H1 (cell line): ENCODE measurements around the gene COLEC11. TPM values are rescaled to one million over a fixed set of nuclear protein-coding genes. Genes with fewer than 3 reads are reported as not detected.

Source experiments
- CTCF ChIA-PET: fragments of 300-600 bp; sonication (Branson Sonifier 250); formaldehyde crosslinking; loops from one replicate; lab custom pipeline; 2021; ENCODE audit not compliant: partially characterized antibody; lab: Charles Lee
- POLR2A ChIA-PET: fragments of 300-600 bp; sonication (Branson Sonifier 250); formaldehyde crosslinking; loops from one replicate; lab custom pipeline; 2021; ENCODE audit warnings: inconsistent platforms; ENCODE audit not compliant: partially characterized antibody; lab: Charles Lee
- DNase-seq, 2 experiments: peaks; one replicate each; pipeline versions ENCODE4 v3.0.0 to v3.0.0-alpha.2; 2010 to 2022; ENCODE audit warnings: low spot score in 2 of 2, low read depth in 1 of 2, mixed read lengths in 1 of 2
- FAIRE-seq: peaks from 2 replicates; lab custom pipeline; 2011; peaks lifted over from hg19 to GRCh38; lab: Jason Lieb, UNC
- H2AFZ ChIP-seq: 2 replicates; pipeline ENCODE4 v1.8.1; 2012; ENCODE audit warnings: low read length, inconsistent platforms
- H2AK5ac ChIP-seq: 2 replicates; pipeline ENCODE4 v1.6.1; 2013; ENCODE audit warnings: low read depth, low read length
- H2BK120ac ChIP-seq: replicated peaks from 2 replicates; pipeline ENCODE3; 2013; ENCODE audit warnings: low read depth, low read length, inconsistent platforms
- H2BK12ac ChIP-seq: 2 replicates; pipeline ENCODE4 v1.6.1; 2013; ENCODE audit warnings: low read depth, low read length
- H2BK15ac ChIP-seq: 2 replicates; pipeline ENCODE4 v1.6.1; 2013; ENCODE audit warnings: low read length
- H2BK20ac ChIP-seq: 2 replicates; pipeline ENCODE4 v1.6.1; 2013; ENCODE audit warnings: low read length
- H2BK5ac ChIP-seq: 2 replicates; pipeline ENCODE4 v1.6.1; 2013; ENCODE audit warnings: low read depth, low read length
- H3K14ac ChIP-seq: 2 replicates; pipeline ENCODE4 v1.6.1; 2013; ENCODE audit warnings: inconsistent platforms; ENCODE audit not compliant: insufficient read length
- H3K18ac ChIP-seq: 2 replicates; pipeline ENCODE4 v1.6.1; 2013; ENCODE audit warnings: low read length; ENCODE audit errors: extremely low read depth
- H3K23ac ChIP-seq: 2 replicates; pipeline ENCODE4 v1.6.1; 2013; ENCODE audit warnings: inconsistent platforms; ENCODE audit not compliant: insufficient read length
- H3K23me2 ChIP-seq: 2 replicates; pipeline ENCODE4 v1.6.1; 2013; ENCODE audit warnings: low read depth, low read length
- H3K27ac ChIP-seq: 2 replicates; pipeline ENCODE4 v1.6.1; 2011; ENCODE audit warnings: low read depth, low read length, inconsistent platforms
- H3K27me3 ChIP-seq, 4 experiments: replicated peaks in 1 of 4; 1 replicate in 1 of 4; 2 replicates in 3 of 4; pipeline versions ENCODE4 v1.6.1 to v1.8.1; 2011 to 2013; ENCODE audit warnings: low read length in 3 of 4, mild to moderate bottlenecking in 3 of 4, inconsistent platforms in 2 of 4, mixed read lengths in 2 of 4, moderate library complexity in 1 of 4; ENCODE audit not compliant: control insufficient read depth in 3 of 4, insufficient read depth in 3 of 4; ENCODE audit errors: extremely low read depth in 1 of 4
- H3K36me3 ChIP-seq, 4 experiments: 2 replicates each; pipeline versions ENCODE4 v1.6.1 to v1.8.1; 2011 to 2013; ENCODE audit warnings: mild to moderate bottlenecking in 4 of 4, low read length in 3 of 4, moderate library complexity in 2 of 4, control low read depth in 1 of 4, inconsistent platforms in 1 of 4; ENCODE audit not compliant: insufficient read depth in 4 of 4, control insufficient read depth in 2 of 4
- H3K4ac ChIP-seq: replicated peaks from 2 replicates; pipeline ENCODE3; 2013; ENCODE audit warnings: low read length, low read depth, mixed read lengths, inconsistent platforms; ENCODE audit not compliant: insufficient read length
- H3K4me1 ChIP-seq, 4 experiments: replicated peaks in 1 of 4; 1 replicate in 1 of 4; 2 replicates in 3 of 4; pipeline versions ENCODE4 v1.6.1 to v1.8.1; 2011 to 2013; ENCODE audit warnings: low read length in 3 of 4, inconsistent platforms in 2 of 4, mixed read lengths in 1 of 4; ENCODE audit not compliant: insufficient read depth in 4 of 4, control insufficient read depth in 3 of 4
- H3K4me2 ChIP-seq, 2 experiments: 2 replicates each; pipeline versions ENCODE4 v1.6.1 to v1.8.1; 2011 to 2013; ENCODE audit warnings: low read depth in 2 of 2, low read length in 2 of 2, control low read depth in 1 of 2, inconsistent platforms in 1 of 2, mild to moderate bottlenecking in 1 of 2; ENCODE audit not compliant: insufficient read depth in 1 of 2
- H3K4me3 ChIP-seq, 4 experiments: fragments of 200-600, 300-600 bp in 1 of 4; sonication (generic), shearing (Covaris generic), sonication (Bioruptor Twin) in 1 of 4; 2 replicates each; pipeline versions ENCODE4 v1.5.1 to v1.8.1; 2011 to 2016; ENCODE audit warnings: low read length in 4 of 4, low read depth in 3 of 4, control low read depth in 2 of 4, inconsistent platforms in 2 of 4, mild to moderate bottlenecking in 2 of 4, mixed read lengths in 1 of 4, moderate library complexity in 1 of 4; ENCODE audit not compliant: insufficient read depth in 2 of 4; ENCODE audit errors: extremely low read depth in 1 of 4
- H3K56ac ChIP-seq: replicated peaks from 2 replicates; pipeline ENCODE3; 2013; ENCODE audit warnings: low read depth, mild to moderate bottlenecking, mixed read lengths, low read length, inconsistent platforms; ENCODE audit not compliant: insufficient read length
- H3K79me1 ChIP-seq: 2 replicates; pipeline ENCODE4 v1.6.1; 2013; ENCODE audit warnings: low read depth, low read length, control low read depth
- H3K79me2 ChIP-seq, 2 experiments: 2 replicates each; pipeline versions ENCODE4 v1.6.1 to v1.8.1; 2012 to 2013; ENCODE audit warnings: low read length in 2 of 2, mild to moderate bottlenecking in 2 of 2, inconsistent platforms in 1 of 2; ENCODE audit not compliant: insufficient read depth in 2 of 2, control insufficient read depth in 1 of 2
- H3K9ac ChIP-seq, 4 experiments: replicated peaks in 1 of 4; 1 replicate in 1 of 4; 2 replicates in 3 of 4; pipeline versions ENCODE4 v1.6.1 to v1.8.1; 2011 to 2013; ENCODE audit warnings: low read depth in 3 of 4, low read length in 3 of 4, control low read depth in 2 of 4, mild to moderate bottlenecking in 2 of 4, moderate library complexity in 2 of 4, inconsistent platforms in 1 of 4; ENCODE audit errors: extremely low read depth in 1 of 4
- H3K9me3 ChIP-seq, 2 experiments: 2 replicates each; pipeline versions ENCODE4 v1.6.1 to v1.8.1; 2012 to 2013; ENCODE audit warnings: mild to moderate bottlenecking in 2 of 2, moderate library complexity in 2 of 2, control low read depth in 1 of 2, inconsistent platforms in 1 of 2, low read depth in 1 of 2, low read length in 1 of 2, mixed read lengths in 1 of 2; ENCODE audit not compliant: insufficient read depth in 2 of 2
- H4K20me1 ChIP-seq, 2 experiments: replicated peaks in 1 of 2; 2 replicates each; pipeline versions ENCODE3 to v1.8.1; 2011 to 2013; ENCODE audit warnings: inconsistent platforms in 2 of 2, low read length in 2 of 2, mild to moderate bottlenecking in 1 of 2; ENCODE audit not compliant: insufficient read depth in 2 of 2, control insufficient read depth in 1 of 2
- H4K5ac ChIP-seq: 2 replicates; pipeline ENCODE4 v1.6.1; 2013; ENCODE audit warnings: low read length, low read depth, mixed read lengths, inconsistent platforms; ENCODE audit not compliant: insufficient read length
- H4K8ac ChIP-seq: 2 replicates; pipeline ENCODE4 v1.8.0; 2013; ENCODE audit warnings: mild to moderate bottlenecking, moderate library complexity, low read length, inconsistent platforms; ENCODE audit not compliant: insufficient read depth; ENCODE audit errors: extremely low read depth
- H4K91ac ChIP-seq: replicated peaks from 2 replicates; pipeline ENCODE3; 2013; ENCODE audit warnings: low read length, mixed read lengths, inconsistent platforms; ENCODE audit not compliant: insufficient read length
- CHD2 ChIP-seq: IDR thresholded peaks from 2 replicates; pipeline ENCODE4 v1.6.1; 2012; ENCODE audit warnings: low read length, improper control_type of control experiment
- GABPA ChIP-seq: IDR thresholded peaks from 2 replicates; pipeline ENCODE4 v1.6.1; 2011; ENCODE audit warnings: mild to moderate bottlenecking, low read length, moderate library complexity, borderline replicate concordance; ENCODE audit not compliant: insufficient read depth
- KDM1A ChIP-seq: fragments of 200-600, 300-600 bp; sonication (generic); IDR thresholded peaks from 2 replicates; pipeline ENCODE4 v1.7.1; 2016; ENCODE audit warnings: mild to moderate bottlenecking, low read length, borderline replicate concordance
- MAFK ChIP-seq: IDR thresholded peaks from 2 replicates; pipeline ENCODE4 v1.6.1; 2012; ENCODE audit warnings: low read depth, mild to moderate bottlenecking, improper control_type of control experiment, low read length
- NRF1 ChIP-seq: IDR thresholded peaks from 2 replicates; pipeline ENCODE4 v1.6.1; 2011; ENCODE audit warnings: mild to moderate bottlenecking, low read depth, low read length, improper control_type of control experiment
- PHF8 ChIP-seq: fragments of 200-600 bp; sonication (generic); conservative IDR thresholded peaks from 2 replicates; pipeline ENCODE4 v1.7.1; 2012; ENCODE audit warnings: low read depth, mild to moderate bottlenecking, inconsistent platforms, low read length, moderate library complexity
- POLR2AphosphoS5 ChIP-seq: IDR thresholded peaks from 2 replicates; pipeline ENCODE4 v1.6.1; 2011; ENCODE audit warnings: low read depth, low read length
- SIN3A ChIP-seq, 2 experiments: IDR thresholded peaks in 1 of 2; conservative IDR thresholded peaks in 1 of 2; 2 replicates each; pipeline ENCODE4 v1.6.1; 2011 to 2012; ENCODE audit warnings: low read length in 2 of 2, improper control_type of control experiment in 1 of 2, low read depth in 1 of 2, mild to moderate bottlenecking in 1 of 2
- SP1 ChIP-seq: IDR thresholded peaks from 2 replicates; pipeline ENCODE4 v1.6.1; 2011; ENCODE audit warnings: low read depth, low read length
- SRF ChIP-seq: IDR thresholded peaks from 2 replicates; pipeline ENCODE4 v1.6.1; 2011; ENCODE audit warnings: mild to moderate bottlenecking, low read depth, low read length, moderate library complexity
- YY1 ChIP-seq: IDR thresholded peaks from 2 replicates; pipeline ENCODE4 v1.6.1; 2011; ENCODE audit warnings: low read depth, mild to moderate bottlenecking, low read length
- WGBS, 2 experiments: shearing (Covaris generic) in 1 of 2; methylation state at CpG; one replicate each; pipeline versions ENCODE4 v1.1.6 to v1.1.7; 2013 to 2015; ENCODE audit warnings: low lambda C conversion rate in 2 of 2, mixed read lengths in 2 of 2, inconsistent platforms in 1 of 2, low coverage in 1 of 2, missing lambda C conversion rate in 1 of 2; ENCODE audit not compliant: insufficient replicate concordance in 2 of 2, insufficient coverage in 1 of 2, insufficient read length in 1 of 2; ENCODE audit errors: extremely low coverage in 1 of 2, missing lambda C conversion rate in 1 of 2; 5-methylcytosine and 5-hydroxymethylcytosine counted together
- polyA plus RNA-seq, 7 experiments: library from polyadenylated mRNA; depleted of rRNA in 3 of 7; stranded (reverse) in 5 of 7; unstranded in 2 of 7; fragments of >200 nt in 5 of 7; fragments of 200-250 nt in 2 of 7; gene quantifications; 1 replicate in 5 of 7; 2 replicates in 1 of 7; 4 replicates in 1 of 7; pipeline versions ENCODE4 v1.2.1 to v1.2.3, GENCODE V29; 2011 to 2013; ENCODE audit warnings: missing spikeins in 2 of 7, mixed read lengths in 2 of 7
- total RNA-seq: library from RNA; stranded (reverse); fragmentation: NEBNext Ultra II Directional; extraction: Animal tissue kit (Norgen Biotek cat#: 25700); gene quantifications from 2 replicates; pipeline ENCODE4 v1.2.1, GENCODE V29; 2021

The COLEC11 gene
- total and polyA plus RNA-seq, 2 of the 8 experiments (the other 6 are each of a cell fraction or from before 2014, with no cell fraction given), result 0.47 to 0.80 TPM

DNA sequence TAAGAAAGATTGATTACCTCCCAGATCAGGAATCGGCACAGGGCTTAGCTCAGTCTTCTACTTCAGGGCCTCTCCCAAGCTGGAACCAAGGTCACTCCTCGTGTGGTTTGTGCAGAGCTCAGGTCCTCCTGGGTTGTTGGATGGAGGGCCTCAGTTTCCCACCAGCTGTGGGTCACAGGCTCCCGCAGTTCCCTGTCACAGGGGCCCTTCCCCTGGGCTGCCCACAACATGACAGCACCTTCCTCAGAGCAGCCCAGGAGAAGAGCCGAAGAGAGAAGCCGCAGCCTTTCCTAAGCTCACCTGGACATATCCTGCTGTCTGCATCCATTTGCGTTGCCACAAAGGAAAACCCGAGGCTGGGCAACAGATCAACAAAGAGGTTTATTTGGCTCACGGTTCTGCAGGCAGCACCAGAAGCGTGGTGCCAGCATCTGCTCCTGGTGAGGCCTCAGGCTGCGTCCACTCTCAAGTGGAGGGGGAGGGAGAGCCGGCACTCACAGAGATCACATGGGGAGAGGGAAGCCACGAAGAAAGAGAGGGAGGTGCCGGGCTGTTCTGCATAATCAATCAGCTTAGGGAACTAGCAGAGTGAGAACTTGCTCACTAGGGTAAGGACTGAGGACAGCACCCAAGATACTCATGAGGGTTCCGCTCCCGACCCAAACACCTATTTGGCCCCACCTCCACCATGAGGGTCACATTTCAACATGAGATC, 50.1 kb downstream of the COLEC11 start:
- FAIRE-seq, result no peak
- no peak overlapping the region for H2BK15ac ChIP-seq
- no peaks in the 10 kb centered on the region for H3K23me2 ChIP-seq
- no peaks in the 10 kb centered on the region; the same call in 1 of the 2 replicates for H3K79me1 ChIP-seq
- no peaks in the 10 kb centered on the region for H3K79me2 ChIP-seq
- ChIA-PET POLR2A (interaction anchor here (0.8 to 1.2 kb wide), 3 partner anchors 43 to 69 kb away, joined by 3 to 4 read pairs (median 3); no protein-coding TSS in a partner anchor), CTCF (interaction anchor here (0.8 to 2.7 kb wide), 3 partner anchors 11 to 57 kb away, joined by 3 to 12 read pairs (median 8); no protein-coding TSS in a partner anchor)
- no peaks in the 10 kb centered on the region for H3K9me3 ChIP-seq
- H4K20me1 ChIP-seq, result no peaks in the 10 kb centered on the region
- H4K5ac ChIP-seq, result no peak overlapping the region
- H2BK5ac ChIP-seq, result no peak overlapping the region
- H3K36me3 ChIP-seq, result no peaks in the 10 kb centered on the region
- H2BK120ac ChIP-seq, result no peak overlapping the region
- H4K91ac ChIP-seq, result no peak overlapping the region
- H3K4me1 ChIP-seq, result no peaks in the 10 kb centered on the region; a peak in 1 of 7 replicates
- H3K27me3 ChIP-seq, result no peaks in the 10 kb centered on the region
- no peak overlapping the region for H2AK5ac ChIP-seq
- H3K23ac ChIP-seq, result no peak overlapping the region
- no peak overlapping the region for H3K14ac ChIP-seq
- no peak overlapping the region for H2BK20ac ChIP-seq
- no peak overlapping the region for H2AFZ ChIP-seq
- H2BK12ac ChIP-seq, result no peak overlapping the region
- DNase-seq, result no peak
- no peak overlapping the region for H3K56ac ChIP-seq
- H3K4ac ChIP-seq, result no peak overlapping the region
- 87% methylated on average over 15 of the region's 15 CpGs; no CpG with 5 or more reads in 1 of the 2 experiments for WGBS, 2 experiments
- H3K4me3 ChIP-seq, result no peak overlapping the region
- no peak overlapping the region for H3K4me2 ChIP-seq
- H3K9ac ChIP-seq, result no peak overlapping the region
- H4K8ac ChIP-seq, result no peak overlapping the region
- no peak overlapping the region for H3K27ac ChIP-seq
- no peak overlapping the region for H3K18ac ChIP-seq
- TF ChIP-seq POLR2AphosphoS5 (no peak), NRF1 (no peak), YY1 (no peak), SP1 (no peak), PHF8 (no peak), SRF (no peak), CHD2 (no peak), KDM1A (no peak), MAFK (no peak), GABPA (no peak), SIN3A (conservative IDR thresholded peaks at IDR 0.05 in 1 of 2, IDR thresholded peaks at IDR 0.05 in 1 of 2; ENCODE audit: low read depth in 1 of 2, low read length in 2 of 2) (no peak)
